Body of pancreas (tissue), 4 donors: ENCODE data around the gene ZNF516. TPM values are rescaled to one million over a fixed set of nuclear protein-coding genes. Genes with fewer than 3 reads are reported as not detected.

Experiments
- ATAC-seq: fragments of 150-250 bp; one replicate; pipeline ENCODE4 v1.9.1; 2016
- DNase-seq, 4 donors: peaks; one replicate each; pipeline ENCODE4 v3.0.0-alpha.2; 2019
- H3K27ac ChIP-seq, 4 donors: fragments of 200-600 bp; sonication (generic); 1 replicate in 3 of 4; 2 replicates in 1 of 4; pipeline versions ENCODE4 v1.5.1 to v1.6.1; 2016 to 2019; ENCODE audit warnings: mild to moderate bottlenecking in 1 of 4, mixed read lengths in 1 of 4, moderate library complexity in 1 of 4
- H3K27me3 ChIP-seq, 2 donors: fragments of 200-600 bp; sonication (generic); one replicate each; pipeline ENCODE4 v1.6.0; 2016; ENCODE audit warnings: mild to moderate bottlenecking in 1 of 2
- H3K36me3 ChIP-seq, 2 donors: fragments of 200-600 bp; sonication (generic); replicated peaks in 1 of 2; 2 replicates each; pipeline ENCODE4 v1.5.1; 2016; ENCODE audit warnings: low read depth in 2 of 2; ENCODE audit not compliant: insufficient read depth in 1 of 2
- H3K4me1 ChIP-seq: fragments of 200-600 bp; sonication (generic); one replicate; pipeline ENCODE4 v1.6.0; 2016
- H3K4me3 ChIP-seq, 2 donors: fragments of 200-600 bp; sonication (generic); 1 replicate in 1 of 2; 2 replicates in 1 of 2; pipeline ENCODE4 v1.5.1; 2016 to 2019
- H3K9me3 ChIP-seq, 3 donors: fragments of 200-600 bp; sonication (generic); 1 replicate in 2 of 3; 2 replicates in 1 of 3; pipeline ENCODE4 v1.5.1; 2016
- CTCF ChIP-seq, 7 experiments: fragments of 450-650 bp in 4 of 7; fragments of 200-600 bp in 3 of 7; sonication (generic) in 3 of 7; IDR thresholded peaks; one replicate each; pipeline ENCODE4 v1.5.1; 2016 to 2019; ENCODE audit warnings: antibody characterized with exemption in 7 of 7
- POLR2A ChIP-seq, 3 donors: fragments of 450-650 bp; IDR thresholded peaks; one replicate each; pipeline ENCODE4 v1.6.1; 2016; ENCODE audit warnings: antibody characterized with exemption in 3 of 3, mild to moderate bottlenecking in 2 of 3
- WGBS, 2 donors: methylation state at CpG; one replicate each; pipeline ENCODE4 v1.1.5; 2017; 5-methylcytosine and 5-hydroxymethylcytosine counted together
- intact Hi-C: fragments of 100-400 bp; cut with DNase I; formaldehyde crosslinking; loops from one replicate; pipeline ENCODE4 v1.15.1; 2023
- total RNA-seq, 2 donors: library from RNA; depleted of rRNA; stranded (reverse); fragments of >200 nt; gene quantifications; one replicate each; pipeline ENCODE4 v1.1.0, GENCODE V29; 2016

The ZNF516 gene
- total RNA-seq, 2 donors from 2014 or later: 13.5 to 16.5 TPM

- TF ChIP-seq POLR2A (IDR thresholded peaks at IDR 0.05): no peak
- TF ChIP-seq CTCF (IDR thresholded peaks at IDR 0.05): no peak
These were observed 52.5 kb downstream of the ZNF516 start for GRCh38 chr18:76442413-76443171.

GRCh38 chr18:76441668-76442412, 53.2 kb downstream of the ZNF516 start:
- DNase-seq (no peak), ATAC-seq (no peak)
- H3K36me3 ChIP-seq: peaks cover 0 to 10% of the 10 kb centered on the region in 2 donors
- no peak for TF ChIP-seq CTCF (IDR thresholded peaks at IDR 0.05)
- TF ChIP-seq POLR2A (IDR thresholded peaks at IDR 0.05): no peak
- H3K27me3 ChIP-seq: no peaks in the 10 kb centered on the region
- WGBS, 2 donors: 96 to 98% methylated on average over 34 to 61 of the region's 65 CpGs
- H3K9me3 ChIP-seq: no peaks in the 10 kb centered on the region
- H3K4me1 ChIP-seq: peaks cover 18% of the 10 kb centered on the region
- no peak overlapping the region for H3K4me3 ChIP-seq
- intact Hi-C loops: no loop called here
- H3K27ac ChIP-seq: no peak overlapping the region

More at GRCh38 chr18:76442413-76443171, 52.5 kb downstream of the ZNF516 start:
- no peak overlapping the region for H3K4me3 ChIP-seq
- peaks cover 18% of the 10 kb centered on the region for H3K4me1 ChIP-seq
- ATAC-seq (no peak), DNase-seq (no peak)
- H3K36me3 ChIP-seq: peaks cover 0 to 10% of the 10 kb centered on the region in 2 donors
- 97% methylated on average over 41 to 66 of the region's 66 CpGs for WGBS, 2 donors
- intact Hi-C loops: no loop called here
- H3K27ac ChIP-seq: no peak overlapping the region
- H3K9me3 ChIP-seq: no peaks in the 10 kb centered on the region
- no peaks in the 10 kb centered on the region for H3K27me3 ChIP-seq

- DNase-seq (no peak), ATAC-seq (no peak)
- Histone ChIP-seq H3K27ac (no peak overlapping the region), H3K9me3 (no peaks in the 10 kb centered on the region), H3K4me3 (no peak overlapping the region), H3K27me3 (no peaks in the 10 kb centered on the region), H3K36me3 (peaks cover 0 to 10% of the 10 kb centered on the region in 2 donors), H3K4me1 (peaks cover 15% of the 10 kb centered on the region)
- WGBS, 2 donors: 96 to 98% methylated on average over 44 to 54 of the region's 54 CpGs
- no peak for TF ChIP-seq POLR2A (IDR thresholded peaks at IDR 0.05)
- TF ChIP-seq CTCF (IDR thresholded peaks at IDR 0.05): no peak
- intact Hi-C loops: no loop called here
These were observed 53.9 kb downstream of the ZNF516 start for GRCh38 chr18:76441002-76441667.

- intact Hi-C loops: no loop called here
- TF ChIP-seq POLR2A (IDR thresholded peaks at IDR 0.05): no peak
- no peak for TF ChIP-seq CTCF (IDR thresholded peaks at IDR 0.05)
- no peak overlapping the region for H3K27ac ChIP-seq
- ATAC-seq: no peak
- 89 to 94% methylated on average over 8 of the region's 8 CpGs for WGBS, 2 donors
- H3K4me3 ChIP-seq: no peak overlapping the region
- no peaks in the 10 kb centered on the region for H3K4me1 ChIP-seq
- H3K36me3 ChIP-seq: peaks cover 0 to 10% of the 10 kb centered on the region in 2 donors
- DNase-seq: no peak
- H3K27me3 ChIP-seq: no peaks in the 10 kb centered on the region
- H3K9me3 ChIP-seq: no peaks in the 10 kb centered on the region
These were observed 57.1 kb downstream of the ZNF516 start for GRCh38 chr18:76437910-76438309.
